GM20431 (cell line): ENCODE results near the gene SLC35D3.
"Not testable (repeated sequence)": the region's sequence is repeated elsewhere in the genome, so short reads cannot be mapped to it uniquely, and the experiment has no call there.

Source experiments
- in situ Hi-C: fragments of 300-500 bp; cut with MseI, MboI; formaldehyde crosslinking; loops from one replicate; pipeline ENCODE4 v1.15.0; 2020; ENCODE audit warnings: low sequenced_read_pairs; ENCODE audit not compliant: unreplicated experiment

The SLC35D3 gene, protein sequence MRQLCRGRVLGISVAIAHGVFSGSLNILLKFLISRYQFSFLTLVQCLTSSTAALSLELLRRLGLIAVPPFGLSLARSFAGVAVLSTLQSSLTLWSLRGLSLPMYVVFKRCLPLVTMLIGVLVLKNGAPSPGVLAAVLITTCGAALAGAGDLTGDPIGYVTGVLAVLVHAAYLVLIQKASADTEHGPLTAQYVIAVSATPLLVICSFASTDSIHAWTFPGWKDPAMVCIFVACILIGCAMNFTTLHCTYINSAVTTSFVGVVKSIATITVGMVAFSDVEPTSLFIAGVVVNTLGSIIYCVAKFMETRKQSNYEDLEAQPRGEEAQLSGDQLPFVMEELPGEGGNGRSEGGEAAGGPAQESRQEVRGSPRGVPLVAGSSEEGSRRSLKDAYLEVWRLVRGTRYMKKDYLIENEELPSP

GRCh38 chr6:136921936-136922684 is at the start of gene SLC35D3:
TSS of gene SLC35D3 (plus strand) at chr6:136922301. CDS start at chr6:136922429, 128 bp downstream.
- in situ Hi-C loops, result no loop called here

DNA sequence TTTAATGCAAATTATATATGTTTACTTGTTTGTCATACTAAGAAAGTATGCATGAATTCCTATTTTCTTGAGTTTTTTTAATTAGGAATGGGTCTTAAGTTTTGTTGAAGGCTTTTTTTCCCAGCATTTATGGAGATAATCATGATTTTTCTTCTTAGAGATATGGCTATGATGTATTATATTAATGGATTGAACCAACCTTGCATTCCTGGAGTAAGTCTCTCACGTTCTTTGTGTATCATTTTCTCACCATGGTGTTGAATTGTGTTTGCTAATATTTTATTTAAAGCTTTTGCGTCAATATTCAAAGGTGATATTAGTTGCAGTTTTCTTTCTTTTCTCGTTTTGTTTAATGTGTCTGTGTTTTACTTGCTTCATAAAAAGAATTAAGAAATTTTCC is 48.4 kb upstream of the SLC35D3 start:
- in situ Hi-C loops, result no loop called here

GRCh38 chr6:136876469-136876868 is 45.6 kb upstream of the SLC35D3 start:
- in situ Hi-C loops, result not testable (repeated sequence)

- in situ Hi-C loops, result no loop called here
Observed at GRCh38 chr6:136880748-136881460, 41.2 kb upstream of the SLC35D3 start.

- in situ Hi-C loops, result no loop called here
Observed at GRCh38 chr6:136886091-136886490, 36.0 kb upstream of the SLC35D3 start.

DNA sequence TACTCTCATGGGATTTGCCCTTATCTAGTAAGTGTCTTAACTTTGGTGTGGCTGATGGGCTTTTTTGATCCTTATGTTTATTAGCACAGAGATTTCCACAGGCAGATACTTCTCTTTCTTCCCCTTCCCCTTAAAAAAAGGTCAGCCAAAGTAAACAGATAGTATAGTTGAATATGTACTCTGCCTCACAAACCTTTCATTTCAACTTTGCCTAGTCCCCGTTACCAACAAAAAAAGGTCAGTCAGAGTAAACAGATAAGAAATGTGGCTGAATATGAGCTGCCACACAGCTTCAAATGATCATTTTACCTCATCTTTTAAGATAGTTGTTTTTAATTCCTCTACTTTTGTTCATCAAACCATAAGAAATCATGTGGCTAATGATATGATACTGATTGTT is 34.1 kb upstream of the SLC35D3 start:
- in situ Hi-C loops, result no loop called here

GRCh38 chr6:136889271-136890193 is 32.6 kb upstream of the SLC35D3 start:
- in situ Hi-C loops, result no loop called here

DNA sequence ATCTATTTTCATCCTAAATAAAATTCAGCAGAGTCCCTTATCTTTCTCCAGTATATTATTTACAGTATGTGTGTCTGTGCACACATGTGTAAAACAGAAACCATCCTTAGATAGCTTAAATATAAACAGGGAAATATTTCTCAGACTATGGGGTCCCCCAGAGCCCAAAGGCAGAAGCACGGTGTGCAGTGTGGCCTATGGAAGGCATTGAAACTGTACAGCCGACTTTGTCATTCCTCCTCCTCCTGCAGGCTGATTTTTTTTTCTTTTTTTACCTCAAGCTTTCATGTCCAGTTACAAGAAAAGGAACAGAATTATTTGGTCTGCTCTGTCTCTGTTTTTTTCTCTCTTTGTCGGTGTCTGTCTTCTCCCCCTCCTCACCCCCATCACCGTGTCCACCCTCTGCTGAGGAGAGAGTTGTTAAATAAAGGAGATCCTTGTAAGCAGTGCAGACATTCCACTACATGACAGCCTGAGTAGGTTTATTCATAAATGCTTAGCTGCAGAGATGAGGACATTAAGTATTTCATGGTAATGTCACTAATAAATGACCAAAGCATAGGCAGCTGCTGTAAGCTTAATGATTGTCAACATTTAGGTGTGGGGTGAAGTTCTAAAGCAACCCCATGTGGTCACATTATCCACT is 31.8 kb upstream of the SLC35D3 start:
- in situ Hi-C loops, result no loop called here

- in situ Hi-C loops, result no loop called here
Observed at GRCh38 chr6:136890986-136891385, 31.1 kb upstream of the SLC35D3 start.

DNA sequence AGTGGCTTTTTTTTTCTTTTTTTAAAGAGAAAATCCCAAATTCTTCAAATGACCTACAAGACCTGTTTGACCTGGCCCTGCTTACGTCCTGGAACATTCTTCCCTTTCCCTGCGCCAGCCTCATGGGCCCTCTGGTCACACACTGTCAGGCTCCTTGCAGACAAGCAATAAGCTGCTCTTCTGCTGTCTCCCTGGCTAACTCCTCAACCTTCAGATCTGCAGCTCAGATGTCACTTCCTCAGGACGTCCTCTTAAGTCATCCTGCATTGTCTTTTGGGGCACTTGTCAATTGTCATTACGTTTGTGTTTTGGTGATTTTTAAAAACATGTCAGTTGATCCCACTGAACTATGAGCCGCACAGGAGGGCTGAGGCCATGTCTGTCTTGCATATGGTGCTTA is 28.9 kb upstream of the SLC35D3 start:
- in situ Hi-C loops, result no loop called here

- in situ Hi-C loops, result no loop called here
Observed at GRCh38 chr6:136895901-136896300, 26.2 kb upstream of the SLC35D3 start.

DNA sequence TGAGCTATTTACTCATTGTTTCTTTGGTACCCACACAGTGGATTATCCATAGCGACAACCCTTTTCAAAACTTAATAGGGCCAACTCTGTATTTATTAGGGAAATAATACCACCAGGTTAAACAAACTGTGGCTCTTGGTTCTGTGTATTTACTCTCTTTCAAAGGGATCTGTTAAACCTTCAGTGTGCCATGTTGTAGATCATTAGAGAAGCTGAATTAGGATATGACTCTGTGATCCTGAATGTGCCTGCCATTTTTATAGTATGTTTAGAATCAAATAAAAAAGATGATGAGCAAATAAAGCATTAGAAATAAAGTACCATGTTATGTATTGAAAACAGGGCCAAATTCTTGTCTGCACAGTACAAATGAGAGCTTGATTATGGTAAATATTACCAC is 25.0 kb upstream of the SLC35D3 start:
- in situ Hi-C loops, result no loop called here

- in situ Hi-C loops, result no loop called here
Observed at GRCh38 chr6:136901212-136901784, 20.8 kb upstream of the SLC35D3 start.

GRCh38 chr6:136904477-136904876 is 17.6 kb upstream of the SLC35D3 start:
- in situ Hi-C loops, result not testable (repeated sequence)

- in situ Hi-C loops, result no loop called here
Observed at GRCh38 chr6:136914947-136915346, 7.2 kb upstream of the SLC35D3 start.

DNA sequence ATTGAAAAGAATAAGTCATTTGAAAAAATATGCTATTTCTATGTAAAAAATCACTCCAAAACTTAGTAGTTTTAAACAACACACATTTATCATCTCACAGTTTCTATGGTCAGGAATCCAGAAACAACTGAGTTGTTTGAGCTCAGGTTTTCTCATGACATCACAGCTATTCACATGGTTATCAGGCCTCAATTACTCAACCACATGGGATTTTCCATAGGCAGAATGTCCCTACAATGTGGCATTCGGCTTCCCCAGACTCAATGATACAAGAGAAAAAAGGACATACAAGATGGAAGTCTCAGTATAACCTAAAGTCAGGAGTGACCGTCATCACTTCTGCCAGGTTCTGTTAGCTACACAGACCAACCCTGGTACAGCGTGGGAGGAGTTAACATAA is 3.4 kb upstream of the SLC35D3 start:
- in situ Hi-C loops, result no loop called here

GRCh38 chr6:136920216-136920615 is 1.9 kb upstream of the SLC35D3 start:
- in situ Hi-C loops, result no loop called here

DNA sequence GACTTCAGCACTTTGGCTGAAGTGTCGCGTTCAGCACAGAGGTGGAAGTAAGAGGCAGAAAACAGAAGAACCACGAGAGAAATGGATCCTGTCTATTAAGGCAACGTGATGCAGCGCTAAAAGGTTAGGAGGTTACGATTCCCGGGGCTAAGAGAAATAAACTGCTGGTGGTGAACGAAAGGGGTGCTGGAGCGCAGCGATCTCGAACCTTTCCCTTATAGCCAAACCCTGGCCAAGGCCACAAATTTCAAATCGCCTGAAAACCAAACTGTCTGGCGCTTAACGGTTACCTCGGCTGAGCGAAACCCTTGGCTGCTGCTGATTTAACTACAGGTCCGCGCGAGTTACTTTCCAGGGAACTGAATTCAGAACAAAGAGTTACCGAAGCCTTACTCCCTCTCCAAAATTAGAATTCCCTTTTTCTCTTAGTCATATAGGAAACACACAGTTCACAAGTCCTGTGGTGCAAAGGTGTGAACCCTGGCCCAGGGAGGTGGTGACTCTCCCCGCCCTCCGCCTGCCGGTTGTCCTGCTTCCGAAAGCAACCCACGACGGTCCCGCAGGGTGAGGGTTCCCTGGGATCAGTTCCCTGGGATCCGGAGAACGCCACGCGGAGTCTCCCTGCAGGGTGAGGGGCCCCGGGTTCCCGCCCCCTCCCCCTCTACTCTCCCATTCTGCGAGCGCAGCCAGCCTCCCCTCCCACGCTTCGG is 1.3 kb upstream of the SLC35D3 start:
- in situ Hi-C loops, result no loop called here
